ENCODE data around the gene FZD8.
A peak's percentile ranks its signal among the peaks of the same experiment; 100 is the strongest.

FZD8 gene

DNA sequence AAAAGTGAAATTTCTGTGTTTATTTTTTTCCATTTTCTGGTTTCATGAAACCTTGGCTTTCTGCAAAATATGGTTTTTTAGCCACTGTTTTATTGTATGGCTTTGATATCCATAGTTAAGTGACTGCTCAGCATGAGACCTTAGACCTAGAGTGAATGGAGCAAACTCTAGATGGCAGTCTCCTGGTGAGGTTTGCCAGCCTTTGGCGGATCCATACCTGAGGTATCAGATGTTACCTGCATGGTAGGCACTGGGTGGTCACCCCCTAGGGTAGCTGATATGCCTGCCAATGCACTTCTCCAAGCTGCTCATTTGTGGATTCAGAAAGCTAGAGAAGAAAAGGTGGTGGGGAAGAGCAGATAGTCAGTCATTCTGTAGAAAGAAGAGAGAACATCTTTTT, 17.4 kb upstream of the FZD8 start:
- Mint-ChIP-seq H3K36me3 (ENCODE audit: insufficient read depth) (peaks cover 3% of the 10 kb centered on the region), H3K27me3 (peaks cover 30% of the 10 kb centered on the region), H3K27ac (ENCODE audit: low read depth) (no peak overlapping the region), H3K4me3 (no peak overlapping the region), H3K4me1 (no peaks in the 10 kb centered on the region), H3K9me3 (peaks cover 5% of the 10 kb centered on the region)
- DNase-seq (ENCODE audit: low spot score in 2 of 2): no peak
- no peak for ATAC-seq (replicated peaks; ENCODE audit: extremely low read depth, poor library complexity, severe bottlenecking)

DNA sequence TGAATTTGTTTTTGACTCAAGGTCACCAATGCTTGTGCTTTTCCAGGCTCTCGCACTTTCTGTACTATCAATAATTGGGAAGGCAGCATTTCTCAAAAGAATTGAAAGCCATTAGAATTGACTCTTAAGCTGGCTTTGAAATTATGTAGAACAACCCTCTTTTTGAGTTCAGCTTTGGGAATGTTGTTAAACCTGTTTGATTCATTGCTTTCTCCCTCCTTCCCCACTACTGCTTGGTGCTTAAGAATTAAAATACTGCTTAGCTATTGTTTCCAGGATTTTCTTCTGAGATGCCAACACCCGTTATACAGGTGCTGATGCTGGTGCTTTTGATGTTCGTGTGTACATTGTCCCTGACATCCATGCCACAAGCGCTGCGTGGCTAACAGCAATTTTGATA, 15.5 kb upstream of the FZD8 start:
- Mint-ChIP-seq H3K4me1 (no peaks in the 10 kb centered on the region), H3K27me3 (peaks cover 30% of the 10 kb centered on the region), H3K4me3 (no peak overlapping the region), H3K27ac (ENCODE audit: low read depth) (no peak overlapping the region), H3K36me3 (ENCODE audit: insufficient read depth) (peaks cover 3% of the 10 kb centered on the region), H3K9me3 (peaks cover 5% of the 10 kb centered on the region)
- no peak for DNase-seq (ENCODE audit: low spot score in 2 of 2)
- no peak for ATAC-seq (replicated peaks; ENCODE audit: extremely low read depth, poor library complexity, severe bottlenecking)

DNA sequence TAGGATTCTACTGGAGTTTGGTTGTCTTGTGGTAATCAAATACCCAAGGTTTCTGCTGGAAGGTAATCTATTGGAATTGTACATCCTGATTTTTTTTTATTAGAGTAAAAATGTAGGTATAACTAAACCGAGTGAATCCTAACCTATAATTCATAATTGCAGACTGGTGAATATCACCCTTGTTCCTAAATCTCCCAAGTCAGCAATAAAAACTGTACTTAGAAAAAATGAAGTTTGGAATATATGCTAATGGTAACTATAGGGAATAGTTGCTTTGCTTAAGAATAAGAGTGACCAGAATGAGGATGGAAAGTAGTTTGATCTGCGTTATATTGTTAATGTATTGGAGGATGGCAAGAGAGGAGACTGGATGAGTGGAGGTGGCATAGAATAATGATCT, 10.7 kb upstream of the FZD8 start:
- H3K36me3 Mint-ChIP-seq (ENCODE audit: insufficient read depth): peaks cover 2% of the 10 kb centered on the region
- no peak for ATAC-seq (replicated peaks; ENCODE audit: extremely low read depth, poor library complexity, severe bottlenecking)
- DNase-seq (ENCODE audit: low spot score in 2 of 2): no peak
- H3K4me3 Mint-ChIP-seq: no peak overlapping the region
- H3K9me3 Mint-ChIP-seq: no peaks in the 10 kb centered on the region
- peaks cover 17% of the 10 kb centered on the region for H3K27me3 Mint-ChIP-seq
- no peaks in the 10 kb centered on the region for H3K4me1 Mint-ChIP-seq
- no peak overlapping the region for H3K27ac Mint-ChIP-seq (ENCODE audit: low read depth)

DNA sequence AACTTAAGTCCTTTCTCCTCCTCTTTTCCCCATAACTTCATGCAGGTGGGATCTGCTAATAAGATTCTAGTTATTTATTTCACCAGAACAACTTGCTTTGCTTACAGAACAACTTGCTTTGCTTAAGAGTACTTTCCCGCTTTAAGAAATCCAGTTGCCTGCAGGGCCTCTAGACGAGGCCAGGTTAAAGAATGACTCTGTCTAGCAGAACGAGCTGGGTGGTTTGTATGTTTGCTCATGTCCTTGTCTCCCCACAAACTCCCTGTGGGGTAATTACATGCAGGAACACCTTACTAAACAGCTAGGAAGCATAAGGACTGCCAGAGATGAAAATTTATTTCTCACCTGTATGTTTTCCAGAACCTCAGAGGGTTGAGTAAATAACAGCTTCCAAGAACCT, 8.8 kb upstream of the FZD8 start:
- DNase-seq (ENCODE audit: low spot score in 2 of 2): no peak
- no peak overlapping the region for H3K27ac Mint-ChIP-seq (ENCODE audit: low read depth)
- peaks cover 14% of the 10 kb centered on the region for H3K27me3 Mint-ChIP-seq
- H3K9me3 Mint-ChIP-seq: no peaks in the 10 kb centered on the region
- no peak for ATAC-seq (replicated peaks; ENCODE audit: extremely low read depth, poor library complexity, severe bottlenecking)
- H3K36me3 Mint-ChIP-seq (ENCODE audit: insufficient read depth): no peaks in the 10 kb centered on the region
- H3K4me1 Mint-ChIP-seq: no peaks in the 10 kb centered on the region
- no peak overlapping the region for H3K4me3 Mint-ChIP-seq

DNA sequence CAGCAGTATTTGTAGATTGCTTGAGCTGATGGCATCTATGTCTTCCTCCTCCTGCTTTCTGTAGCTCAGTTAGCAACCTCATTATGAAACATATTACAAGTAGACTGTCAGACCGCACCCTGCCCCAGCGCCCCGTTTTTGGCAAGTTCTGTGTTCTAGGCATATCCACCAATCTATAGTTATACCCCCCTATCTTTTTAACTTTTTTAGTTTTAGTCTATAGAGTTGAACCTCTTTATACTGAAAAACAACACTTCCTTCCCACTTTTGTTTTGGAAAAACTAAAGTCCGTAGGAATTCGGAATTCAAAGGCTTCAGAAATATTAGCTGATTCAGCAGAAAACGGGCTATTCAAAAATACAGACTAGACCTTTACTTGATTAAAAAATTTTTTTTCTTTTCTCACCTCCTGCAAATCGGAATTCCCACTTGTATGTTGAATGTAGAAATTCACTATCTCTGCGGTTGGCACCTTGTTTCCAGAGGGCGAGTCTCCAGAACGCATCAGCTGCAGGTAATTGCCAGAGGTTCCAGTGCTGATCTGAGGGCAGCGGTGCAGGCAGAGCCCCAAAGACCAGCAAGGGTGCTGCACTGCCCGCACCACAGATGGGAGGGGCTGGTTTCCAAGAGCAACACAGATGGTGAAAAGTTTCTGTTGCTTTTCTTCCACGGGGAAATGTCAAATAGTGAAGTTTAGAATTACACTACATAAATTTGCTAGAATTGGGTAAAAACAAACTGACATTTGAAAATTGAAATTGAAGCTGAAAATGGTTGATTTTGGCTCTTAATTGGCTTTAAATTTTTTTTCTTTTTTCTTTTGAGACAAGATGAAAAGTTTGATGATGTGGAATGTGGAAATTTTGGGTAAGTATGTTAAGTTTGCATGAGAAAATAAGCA, 2.2 kb upstream of the FZD8 start:
- H3K4me3 Mint-ChIP-seq: peak overlapping the region; percentile 78
- peaks cover 40% of the 10 kb centered on the region for H3K27me3 Mint-ChIP-seq
- no peaks in the 10 kb centered on the region for H3K36me3 Mint-ChIP-seq (ENCODE audit: insufficient read depth)
- H3K4me1 Mint-ChIP-seq: peaks cover 20% of the 10 kb centered on the region
- ATAC-seq (replicated peaks; ENCODE audit: extremely low read depth, poor library complexity, severe bottlenecking): no peak
- no peak for DNase-seq (ENCODE audit: low spot score in 2 of 2)
- no peak overlapping the region for H3K27ac Mint-ChIP-seq (ENCODE audit: low read depth)
- no peaks in the 10 kb centered on the region for H3K9me3 Mint-ChIP-seq

DNA sequence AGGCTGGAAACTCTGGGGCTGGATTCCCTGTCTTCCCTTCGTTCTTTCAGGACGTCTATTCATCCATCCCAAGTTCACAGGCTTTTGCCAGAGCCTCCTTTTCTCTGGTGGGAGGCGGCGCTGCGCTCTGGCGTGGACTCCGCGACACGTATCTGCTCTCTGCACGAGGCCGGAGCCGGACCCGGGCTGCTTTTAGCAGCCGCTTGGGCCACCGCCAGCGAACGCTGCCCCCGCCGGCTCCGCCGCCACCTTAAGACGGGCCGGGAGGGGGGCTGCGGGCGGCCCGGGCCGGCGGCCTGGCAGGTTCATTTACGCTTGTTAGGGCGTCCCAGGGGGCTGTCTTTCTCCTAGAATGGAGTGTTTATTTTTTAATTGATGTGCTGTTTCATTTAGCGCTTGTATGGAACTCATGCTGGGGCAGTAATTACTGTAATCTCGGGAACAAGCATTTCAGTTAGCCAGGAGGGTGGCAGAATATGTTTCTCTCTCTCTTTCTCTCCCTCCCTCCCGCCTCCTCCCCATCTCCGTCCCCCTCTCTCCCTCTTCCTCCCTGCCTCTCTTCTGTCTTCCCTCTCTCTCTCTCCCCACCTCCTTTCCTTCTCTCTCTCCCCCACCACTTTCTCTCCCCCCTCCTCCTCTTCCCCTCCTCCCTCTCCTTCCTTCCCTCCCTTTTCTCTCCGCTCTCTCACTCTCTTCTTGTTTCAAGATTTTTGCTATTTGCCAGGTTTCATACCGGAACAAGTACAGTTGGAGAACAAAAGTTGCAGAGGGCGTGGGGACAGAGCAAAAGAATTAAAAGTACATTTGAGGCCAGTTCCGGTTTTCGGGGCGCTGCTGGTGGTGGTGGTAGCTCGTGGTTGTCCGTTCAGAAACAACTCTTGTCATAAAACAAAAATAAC, 1.3 kb upstream of the FZD8 start:
- Mint-ChIP-seq H3K9me3 (no peaks in the 10 kb centered on the region), H3K27me3 (peaks cover 45% of the 10 kb centered on the region), H3K36me3 (ENCODE audit: insufficient read depth) (no peaks in the 10 kb centered on the region), H3K4me1 (peaks cover 20% of the 10 kb centered on the region), H3K27ac (ENCODE audit: low read depth) (peak overlapping the region; percentile 54), H3K4me3 (peak overlapping the region; percentile 78)
- ATAC-seq (replicated peaks; ENCODE audit: extremely low read depth, poor library complexity, severe bottlenecking) (no peak), DNase-seq (ENCODE audit: low spot score in 2 of 2) (no peak)

DNA sequence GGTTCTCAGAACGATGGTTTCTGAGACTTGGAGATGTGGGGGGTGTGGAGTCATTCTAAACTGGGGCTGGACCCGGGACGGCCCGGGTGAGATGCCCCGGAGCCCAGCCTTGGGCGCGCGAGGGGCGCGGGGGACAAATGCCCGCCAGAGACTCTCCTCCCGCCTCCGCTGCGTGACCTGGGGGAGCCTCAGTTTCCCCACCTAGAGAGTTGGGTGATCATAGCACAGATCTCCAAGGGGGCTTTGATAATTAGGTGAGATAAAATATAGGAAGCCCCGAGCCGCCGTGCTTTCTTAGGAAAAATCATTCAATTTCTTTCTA, 658 bp upstream of the FZD8 start:
- H3K9me3 Mint-ChIP-seq: no peaks in the 10 kb centered on the region
- peaks cover 52% of the 10 kb centered on the region for H3K27me3 Mint-ChIP-seq
- no peak for DNase-seq (ENCODE audit: low spot score in 2 of 2)
- no peaks in the 10 kb centered on the region for H3K36me3 Mint-ChIP-seq (ENCODE audit: insufficient read depth)
- H3K27ac Mint-ChIP-seq (ENCODE audit: low read depth): no peak overlapping the region
- H3K4me3 Mint-ChIP-seq: peak overlapping the region; percentile 78
- H3K4me1 Mint-ChIP-seq: peaks cover 20% of the 10 kb centered on the region
- ATAC-seq (replicated peaks; ENCODE audit: extremely low read depth, poor library complexity, severe bottlenecking): peak; percentile 8

DNA sequence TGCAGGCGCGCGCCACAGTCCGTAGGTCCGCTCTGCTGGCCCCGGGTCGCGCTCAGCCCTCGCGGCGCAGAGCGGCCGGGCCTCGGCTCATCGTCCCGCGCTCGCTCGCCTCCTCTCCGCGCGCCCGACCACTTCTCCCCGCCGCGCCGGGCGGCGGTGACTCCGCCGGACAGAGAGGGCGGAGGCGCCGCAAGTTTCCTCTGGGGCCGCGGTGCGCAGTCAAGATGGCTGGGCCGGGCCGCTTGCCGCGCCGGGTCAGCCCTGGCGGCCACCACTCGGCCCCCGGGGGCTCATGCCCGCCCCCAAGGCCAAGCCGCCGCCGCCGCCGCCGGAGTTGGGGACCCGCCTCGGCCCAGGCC, 441 bp downstream of the FZD8 start:
- Mint-ChIP-seq H3K36me3 (ENCODE audit: insufficient read depth) (no peaks in the 10 kb centered on the region), H3K27me3 (peaks cover 63% of the 10 kb centered on the region), H3K4me3 (peak overlapping the region; percentile 78), H3K27ac (ENCODE audit: low read depth) (no peak overlapping the region), H3K4me1 (peaks cover 20% of the 10 kb centered on the region), H3K9me3 (no peaks in the 10 kb centered on the region)
- no peak for DNase-seq (ENCODE audit: low spot score in 2 of 2)
- no peak for ATAC-seq (replicated peaks; ENCODE audit: extremely low read depth, poor library complexity, severe bottlenecking)

DNA sequence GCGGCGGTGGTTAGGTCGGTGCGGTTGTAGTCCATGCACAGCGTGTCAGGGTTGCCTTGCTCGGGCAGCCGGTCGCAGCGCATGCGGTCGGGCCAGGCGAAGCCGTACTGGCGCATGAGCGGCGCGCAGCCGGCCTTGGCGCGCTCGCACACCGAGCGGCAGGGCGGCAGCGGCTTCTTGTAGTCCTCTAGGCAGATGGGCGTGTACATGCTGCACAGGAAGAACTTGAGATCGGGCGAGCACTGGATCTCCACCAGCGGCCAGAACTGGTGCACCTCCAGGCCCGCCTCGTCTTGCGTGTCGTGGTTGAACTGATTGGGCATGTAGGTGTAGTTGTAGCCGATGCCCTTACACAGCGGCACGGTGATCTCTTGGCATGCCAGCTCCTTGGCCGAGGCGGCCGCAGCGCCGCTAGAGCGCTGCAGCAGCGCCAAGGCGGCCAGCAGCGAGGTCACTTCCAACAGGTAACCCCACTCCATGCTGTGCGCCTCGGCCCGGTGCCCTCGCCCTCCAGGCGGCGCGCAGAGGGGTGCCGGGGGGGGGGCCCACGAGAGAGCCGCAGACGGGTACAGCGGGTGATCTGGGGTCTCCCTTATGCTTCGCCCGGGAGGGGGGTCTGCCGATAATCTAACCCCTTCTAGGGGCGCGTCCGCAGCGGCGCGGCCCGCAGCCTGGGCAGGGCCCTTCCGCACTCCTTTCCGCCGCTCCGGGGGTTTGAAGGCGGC, 983 bp downstream of the FZD8 start:
- peaks cover 68% of the 10 kb centered on the region for H3K27me3 Mint-ChIP-seq
- H3K27ac Mint-ChIP-seq (ENCODE audit: low read depth): no peak overlapping the region
- no peaks in the 10 kb centered on the region for H3K9me3 Mint-ChIP-seq
- no peaks in the 10 kb centered on the region for H3K36me3 Mint-ChIP-seq (ENCODE audit: insufficient read depth)
- H3K4me1 Mint-ChIP-seq: peaks cover 21% of the 10 kb centered on the region
- ATAC-seq (replicated peaks; ENCODE audit: extremely low read depth, poor library complexity, severe bottlenecking) (no peak), DNase-seq (ENCODE audit: low spot score in 2 of 2) (peak in 1 of 2 donors; percentile 17)
- peak overlapping the region; percentile 77 for H3K4me3 Mint-ChIP-seq

DNA sequence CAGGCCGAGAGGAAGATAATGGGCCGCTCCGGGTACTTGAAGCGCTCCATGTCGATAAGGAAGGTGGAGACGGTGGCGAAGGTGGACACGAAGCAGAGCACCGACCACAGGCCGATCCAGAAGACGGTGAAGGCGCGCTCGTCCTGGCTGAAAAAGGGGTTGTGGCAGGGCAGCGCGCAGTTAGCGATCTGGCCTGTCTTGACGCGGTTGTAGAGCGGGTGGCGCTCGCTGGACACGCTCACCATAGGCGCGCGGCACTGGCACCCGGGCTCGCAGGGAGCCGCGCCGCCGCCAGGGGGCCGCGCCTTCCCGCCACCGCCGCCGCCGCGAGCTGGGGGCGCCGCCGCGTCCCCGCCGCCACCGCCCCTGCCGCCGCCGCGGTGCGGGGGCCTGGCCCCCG, 1.6 kb downstream of the FZD8 start:
- H3K4me3 Mint-ChIP-seq: peak overlapping the region; percentile 77
- DNase-seq (ENCODE audit: low spot score in 2 of 2): no peak
- H3K4me1 Mint-ChIP-seq: peaks cover 26% of the 10 kb centered on the region
- H3K36me3 Mint-ChIP-seq (ENCODE audit: insufficient read depth): no peaks in the 10 kb centered on the region
- ATAC-seq (replicated peaks; ENCODE audit: extremely low read depth, poor library complexity, severe bottlenecking): no peak
- no peak overlapping the region for H3K27ac Mint-ChIP-seq (ENCODE audit: low read depth)
- no peaks in the 10 kb centered on the region for H3K9me3 Mint-ChIP-seq
- peaks cover 73% of the 10 kb centered on the region for H3K27me3 Mint-ChIP-seq

DNA sequence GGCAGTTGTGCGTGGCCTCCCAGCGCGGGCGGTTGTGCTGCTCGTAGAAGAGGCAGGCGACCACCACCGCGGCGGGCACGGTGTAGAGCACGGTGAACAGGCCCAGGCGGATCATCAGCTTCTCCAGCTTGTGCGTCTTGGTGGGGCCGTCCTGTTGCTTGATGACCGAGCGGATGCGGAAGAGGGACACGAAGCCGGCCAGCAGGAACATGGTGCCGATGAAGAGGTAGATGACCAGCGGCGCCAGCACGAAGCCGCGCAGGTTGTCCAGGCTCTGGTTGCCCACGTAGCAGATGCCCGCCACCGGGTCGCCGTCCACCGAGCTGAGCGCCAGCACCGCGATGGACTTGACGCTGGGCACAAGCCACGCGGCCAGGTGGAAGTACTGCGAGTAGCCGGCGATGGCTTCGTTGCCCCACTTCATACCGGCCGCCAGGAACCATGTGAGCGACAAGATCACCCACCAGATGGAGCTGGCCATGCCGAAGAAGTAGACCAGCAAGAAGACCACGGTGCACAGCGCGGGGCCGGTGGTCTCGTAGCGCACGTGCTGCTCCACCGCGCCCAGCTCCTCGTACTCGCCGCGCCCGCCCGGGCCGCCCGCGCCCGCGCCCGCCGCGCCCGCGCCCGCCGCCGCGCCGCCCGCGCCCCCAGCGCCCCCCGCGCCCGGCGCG, 2.2 kb downstream of the FZD8 start:
- peaks cover 26% of the 10 kb centered on the region for H3K4me1 Mint-ChIP-seq
- ATAC-seq (replicated peaks; ENCODE audit: extremely low read depth, poor library complexity, severe bottlenecking) (no peak), DNase-seq (ENCODE audit: low spot score in 2 of 2) (no peak)
- H3K9me3 Mint-ChIP-seq: no peaks in the 10 kb centered on the region
- H3K27me3 Mint-ChIP-seq: peaks cover 73% of the 10 kb centered on the region
- no peaks in the 10 kb centered on the region for H3K36me3 Mint-ChIP-seq (ENCODE audit: insufficient read depth)
- H3K4me3 Mint-ChIP-seq: peak overlapping the region; percentile 77
- no peak overlapping the region for H3K27ac Mint-ChIP-seq (ENCODE audit: low read depth)

DNA sequence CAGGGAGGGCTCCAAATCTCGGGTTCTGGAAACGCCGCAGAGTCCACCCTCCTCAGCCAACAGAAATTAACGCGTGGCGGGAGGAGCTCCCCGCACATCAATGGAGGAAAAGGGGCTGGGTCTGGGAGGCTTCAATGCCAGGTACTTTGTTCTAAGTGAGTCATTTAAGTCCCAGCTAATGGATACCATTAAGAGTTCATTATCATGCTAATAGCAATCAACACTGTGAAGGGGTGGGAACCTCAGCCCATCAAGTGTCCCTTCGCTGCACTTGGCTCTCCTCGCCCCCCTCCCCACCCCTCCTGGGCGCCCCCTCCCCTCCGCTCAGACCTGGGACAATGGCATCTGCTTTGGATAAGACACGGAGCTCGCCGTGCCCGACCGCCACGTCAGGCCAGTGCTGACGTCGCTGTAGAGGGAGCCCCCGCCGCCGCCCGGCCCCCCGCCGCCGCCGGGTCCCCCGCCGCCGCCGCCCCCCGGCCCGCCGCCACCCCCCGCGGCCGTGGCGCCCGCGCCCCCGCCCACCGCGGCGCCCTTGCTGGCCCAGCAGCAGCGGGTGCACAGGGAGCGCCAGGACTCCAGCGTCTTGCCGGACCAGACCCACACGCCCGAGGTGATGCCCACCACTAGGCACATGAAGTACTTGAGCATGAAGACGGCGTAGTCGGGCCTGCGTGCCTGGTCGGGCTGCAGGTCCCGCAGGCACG, 2.9 kb downstream of the FZD8 start:
- Mint-ChIP-seq H3K27ac (ENCODE audit: low read depth) (no peak overlapping the region), H3K4me1 (peaks cover 22% of the 10 kb centered on the region)
- no peak for DNase-seq (ENCODE audit: low spot score in 2 of 2)

More for the DNA sequence above, 2.9 kb downstream of the FZD8 start:
- Mint-ChIP-seq H3K4me3 (peak overlapping the region; percentile 77), H3K27me3 (peaks cover 71% of the 10 kb centered on the region), H3K9me3 (no peaks in the 10 kb centered on the region), H3K36me3 (ENCODE audit: insufficient read depth) (no peaks in the 10 kb centered on the region)
- no peak for ATAC-seq (replicated peaks; ENCODE audit: extremely low read depth, poor library complexity, severe bottlenecking)
